HEK293T (cell line): ENCODE data around the gene EXOC6.
A peak's percentile ranks its signal among the peaks of the same experiment; 100 is the strongest.

Experiments
- CTCF ChIA-PET: fragments of 350-600 bp; formaldehyde crosslinking; extraction: SDS; loops from one replicate; lab custom pipeline; 2021; ENCODE audit warnings: antibody characterized with exemption, inconsistent platforms; lab: Yijun Ruan, JAX
- POLR2A ChIA-PET: fragments of 350-600 bp; formaldehyde crosslinking; extraction: SDS; loops from one replicate; lab custom pipeline; 2020; ENCODE audit warnings: antibody characterized with exemption, inconsistent platforms; lab: Yijun Ruan, JAX
- DNase-seq: peaks from one replicate; pipeline ENCODE4 v3.0.0; 2012; ENCODE audit warnings: mixed read lengths; ENCODE audit errors: extremely low spot score
- ARNT ChIP-seq: fragments of 450-650 bp; IDR thresholded peaks from 2 replicates; pipeline ENCODE4 v1.6.1; 2017; ENCODE audit warnings: mild to moderate bottlenecking
- BHLHE40 ChIP-seq: fragments of 450-650 bp; IDR thresholded peaks from 2 replicates; pipeline ENCODE4 v1.6.1; 2016; ENCODE audit warnings: mild to moderate bottlenecking, moderate library complexity, borderline replicate concordance
- CTBP1 ChIP-seq: fragments of 450-650 bp; IDR thresholded peaks from 2 replicates; pipeline ENCODE4 v1.6.1; 2016; ENCODE audit warnings: borderline replicate concordance
- ELF4 ChIP-seq: fragments of 450-650 bp; IDR thresholded peaks from 2 replicates; pipeline ENCODE4 v1.6.1; 2017; ENCODE audit warnings: antibody characterized with exemption
- FOXA1 ChIP-seq: fragments of 450-650 bp; IDR thresholded peaks from 2 replicates; pipeline ENCODE4 v1.6.1; 2016; ENCODE audit warnings: mild to moderate bottlenecking
- FOXK2 ChIP-seq: fragments of 450-650 bp; IDR thresholded peaks from 2 replicates; pipeline ENCODE4 v1.6.1; 2016; ENCODE audit warnings: mild to moderate bottlenecking
- FOXM1 ChIP-seq: fragments of 450-650 bp; IDR thresholded peaks from 2 replicates; pipeline ENCODE4 v1.6.1; 2017; ENCODE audit warnings: mild to moderate bottlenecking, borderline replicate concordance
- HDGF ChIP-seq: fragments of 450-650 bp; IDR thresholded peaks from 2 replicates; pipeline ENCODE4 v1.6.1; 2017; ENCODE audit warnings: antibody characterized with exemption, borderline replicate concordance
- L3MBTL2 ChIP-seq: fragments of 450-650 bp; conservative IDR thresholded peaks from 2 replicates; pipeline ENCODE4 v1.6.1; 2016; ENCODE audit warnings: mild to moderate bottlenecking
- LEF1 ChIP-seq: fragments of 450-650 bp; IDR thresholded peaks from 2 replicates; pipeline ENCODE4 v1.6.1; 2017; ENCODE audit warnings: mild to moderate bottlenecking, borderline replicate concordance
- NFRKB ChIP-seq: fragments of 450-650 bp; IDR thresholded peaks from 2 replicates; pipeline ENCODE4 v1.6.1; 2016; ENCODE audit warnings: mild to moderate bottlenecking, moderate library complexity
- SP1 ChIP-seq: fragments of 450-650 bp; IDR thresholded peaks from 2 replicates; pipeline ENCODE4 v1.6.1; 2017
- SUZ12 ChIP-seq: fragments of 450-650 bp; IDR thresholded peaks from 2 replicates; pipeline ENCODE4 v1.6.1; 2016; ENCODE audit warnings: mild to moderate bottlenecking
- TARDBP ChIP-seq: fragments of 450-650 bp; IDR thresholded peaks from 2 replicates; pipeline ENCODE4 v1.6.1; 2016
- ZNF384 ChIP-seq: fragments of 450-650 bp; IDR thresholded peaks from 2 replicates; pipeline ENCODE4 v1.6.1; 2016
- TF ChIP-seq, protein P1 (sequence below): fragments of 450-650 bp; IDR thresholded peaks from 2 replicates; pipeline ENCODE4 v1.6.1; 2016

The EXOC6 gene

DNA sequence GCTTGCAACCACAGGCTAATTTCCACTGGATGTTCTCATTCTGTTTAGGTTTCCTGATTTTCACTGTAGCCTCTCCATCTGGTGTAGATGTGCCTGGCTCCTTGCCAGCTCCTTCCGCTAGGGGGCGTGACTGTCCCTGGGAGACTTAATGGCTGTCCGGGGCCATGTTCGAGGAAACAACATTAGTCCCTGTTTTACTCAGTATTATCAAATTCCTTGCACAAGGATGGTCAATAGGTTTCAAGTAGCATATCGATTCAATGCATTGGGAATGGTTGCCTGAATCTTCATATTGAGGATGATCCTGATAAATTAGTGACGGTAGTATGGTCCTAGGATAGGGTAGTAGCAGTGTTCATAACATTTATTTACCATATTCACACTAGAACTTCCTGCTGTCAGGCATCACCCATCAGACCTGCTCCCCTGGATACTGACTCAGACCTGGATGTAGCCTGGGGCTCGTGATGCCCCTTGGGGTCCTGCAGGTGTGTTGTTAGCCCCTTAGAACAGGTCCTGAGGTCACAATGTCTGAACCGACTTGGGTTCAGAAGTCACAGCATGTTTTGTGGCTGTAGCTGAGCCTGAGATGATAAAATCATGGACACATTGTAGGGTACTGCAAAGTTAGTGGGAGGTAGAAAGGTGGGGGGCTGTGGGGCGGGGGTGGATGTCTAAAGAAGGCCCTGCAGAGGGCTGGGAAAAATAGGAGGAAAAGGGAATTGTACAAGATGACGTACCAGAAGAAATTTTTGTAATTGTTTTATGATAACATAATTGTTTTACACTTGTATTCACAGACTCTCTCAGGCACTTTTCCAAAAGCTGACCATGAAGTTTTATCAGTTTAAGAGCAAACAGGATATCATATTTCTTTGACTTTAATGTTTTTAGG, 8.9 kb upstream of the EXOC6 start:
- POLR2A ChIA-PET, result interaction anchor here (1.6 kb wide), 1 partner anchor 9 kb away, joined by 15 read pairs; the partner anchor contains the start of gene EXOC6
- TF ChIP-seq FOXK2 (no peak), BHLHE40 (no peak), L3MBTL2 (peak; percentile 26; the same call in 1 of the 2 replicates), ELF4 (no peak), HDGF (0 out of 2 replicates have a peak, but pooled peaks have one; percentile 14), ARNT (no peak)
- TF ChIP-seq, protein P1, sequence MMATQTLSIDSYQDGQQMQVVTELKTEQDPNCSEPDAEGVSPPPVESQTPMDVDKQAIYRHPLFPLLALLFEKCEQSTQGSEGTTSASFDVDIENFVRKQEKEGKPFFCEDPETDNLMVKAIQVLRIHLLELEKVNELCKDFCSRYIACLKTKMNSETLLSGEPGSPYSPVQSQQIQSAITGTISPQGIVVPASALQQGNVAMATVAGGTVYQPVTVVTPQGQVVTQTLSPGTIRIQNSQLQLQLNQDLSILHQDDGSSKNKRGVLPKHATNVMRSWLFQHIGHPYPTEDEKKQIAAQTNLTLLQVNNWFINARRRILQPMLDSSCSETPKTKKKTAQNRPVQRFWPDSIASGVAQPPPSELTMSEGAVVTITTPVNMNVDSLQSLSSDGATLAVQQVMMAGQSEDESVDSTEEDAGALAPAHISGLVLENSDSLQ, result peak; percentile 12; the same call in 1 of the 2 replicates
- CTCF ChIA-PET, result interaction anchor here (0.8 to 1.8 kb wide), 5 partner anchors 9 to 154 kb away, joined by 3 to 9 read pairs (median 5); partner anchors contain the start of gene EXOC6
- DNase-seq, result peak; percentile 86

DNA sequence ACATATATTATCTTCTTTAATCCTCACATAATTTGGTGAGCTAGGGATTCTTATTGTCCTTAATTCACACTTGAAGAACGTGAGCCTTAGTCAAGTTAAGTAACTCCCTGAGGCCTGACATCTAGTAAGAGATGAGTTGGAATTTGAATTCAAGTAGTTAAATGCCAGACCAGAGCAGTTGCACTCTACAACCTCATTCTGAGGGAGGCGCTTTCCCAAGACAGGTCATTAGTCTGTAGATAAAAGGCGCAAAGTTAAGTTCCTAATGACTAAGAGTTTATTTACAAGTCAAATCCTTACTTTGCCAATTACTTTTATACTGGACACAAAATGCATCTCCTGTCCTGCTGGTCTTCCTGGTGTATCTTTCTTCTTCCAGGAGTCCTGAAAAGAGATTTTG, 3.6 kb upstream of the EXOC6 start:
- TF ChIP-seq FOXK2 (no peak), SUZ12 (no peak), FOXM1 (no peak), TARDBP (no peak), HDGF (no peak), NFRKB (no peak), LEF1 (no peak), L3MBTL2 (no peak), SP1 (no peak), ZNF384 (no peak), BHLHE40 (no peak), FOXA1 (no peak), ELF4 (no peak), ARNT (no peak), CTBP1 (no peak)
- TF ChIP-seq, protein P1, result no peak
- no peak for DNase-seq
- POLR2A ChIA-PET, result no interaction called here
- CTCF ChIA-PET, result interaction anchor here (0.7 kb wide), 1 partner anchor 22 kb away, joined by 8 read pairs; no protein-coding TSS in a partner anchor

DNA sequence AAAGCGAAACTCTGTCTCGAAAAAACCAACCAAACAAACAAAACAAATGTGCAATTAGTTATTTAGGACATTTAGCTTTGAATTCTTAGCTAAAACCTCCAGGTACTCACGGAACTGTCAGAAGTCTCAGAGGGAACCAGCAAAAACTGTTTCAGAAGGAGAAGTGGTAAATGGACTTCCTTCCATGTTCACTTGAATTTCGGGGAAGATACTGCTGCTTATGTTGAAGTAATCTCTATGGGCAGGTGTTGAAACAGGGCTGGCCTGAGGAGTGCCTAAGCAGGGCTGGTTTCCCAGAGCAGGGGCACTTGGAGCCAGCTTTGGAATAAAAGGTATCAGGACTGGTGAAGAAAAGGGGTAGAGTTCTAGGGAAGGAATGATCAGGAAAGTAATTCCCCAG, 2.4 kb upstream of the EXOC6 start:
- CTCF ChIA-PET, result no interaction called here
- no peak for DNase-seq
- POLR2A ChIA-PET, result interaction anchor here (0.7 kb wide), 1 partner anchor 133 kb away, joined by 3 read pairs; no protein-coding TSS in a partner anchor
- no peak for TF ChIP-seq ZNF384
- no peak for TF ChIP-seq FOXM1
- TF ChIP-seq ARNT, result no peak
- TF ChIP-seq SUZ12, result no peak
- no peak for TF ChIP-seq FOXA1
- TF ChIP-seq, protein P1, result no peak
- TF ChIP-seq NFRKB, result no peak
- no peak for TF ChIP-seq TARDBP
- TF ChIP-seq ELF4, result no peak
- TF ChIP-seq HDGF, result no peak
- no peak for TF ChIP-seq LEF1
- TF ChIP-seq SP1, result no peak
- TF ChIP-seq CTBP1, result no peak
- TF ChIP-seq BHLHE40, result no peak
- no peak for TF ChIP-seq L3MBTL2
- TF ChIP-seq FOXK2, result no peak

DNA sequence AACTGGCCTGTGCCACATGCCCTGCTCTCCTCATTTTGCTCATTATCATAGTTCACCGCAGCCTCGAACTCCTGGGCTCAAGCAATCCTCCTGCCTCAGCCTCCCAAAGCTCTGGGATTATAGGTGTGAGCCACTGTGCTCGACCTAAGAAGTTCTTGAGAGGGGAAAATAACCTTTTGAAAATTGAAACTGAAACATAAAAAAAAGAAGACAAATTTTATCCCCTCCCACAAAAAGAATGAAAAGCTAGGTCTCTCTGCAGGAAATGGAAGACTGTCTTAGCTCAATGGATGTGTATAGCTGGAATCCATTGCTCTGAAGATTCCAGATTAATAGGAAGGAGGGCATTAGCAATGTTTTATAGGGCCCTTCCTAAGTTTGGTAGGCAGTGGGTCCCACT, 2.0 kb upstream of the EXOC6 start:
- no peak for TF ChIP-seq ZNF384
- no peak for TF ChIP-seq NFRKB
- TF ChIP-seq SUZ12, result no peak
- TF ChIP-seq, protein P1, result no peak
- TF ChIP-seq HDGF, result no peak
- no peak for TF ChIP-seq L3MBTL2
- TF ChIP-seq FOXM1, result no peak
- TF ChIP-seq TARDBP, result no peak
- no peak for TF ChIP-seq ELF4
- TF ChIP-seq FOXA1, result no peak
- no peak for TF ChIP-seq LEF1
- TF ChIP-seq ARNT, result no peak
- no peak for TF ChIP-seq CTBP1
- TF ChIP-seq SP1, result no peak
- TF ChIP-seq BHLHE40, result no peak
- TF ChIP-seq FOXK2, result no peak
- POLR2A ChIA-PET, result no interaction called here
- no peak for DNase-seq
- CTCF ChIA-PET, result interaction anchor here (0.6 to 0.7 kb wide), 2 partner anchors 123 to 255 kb away, joined by 3 read pairs; no protein-coding TSS in a partner anchor

DNA sequence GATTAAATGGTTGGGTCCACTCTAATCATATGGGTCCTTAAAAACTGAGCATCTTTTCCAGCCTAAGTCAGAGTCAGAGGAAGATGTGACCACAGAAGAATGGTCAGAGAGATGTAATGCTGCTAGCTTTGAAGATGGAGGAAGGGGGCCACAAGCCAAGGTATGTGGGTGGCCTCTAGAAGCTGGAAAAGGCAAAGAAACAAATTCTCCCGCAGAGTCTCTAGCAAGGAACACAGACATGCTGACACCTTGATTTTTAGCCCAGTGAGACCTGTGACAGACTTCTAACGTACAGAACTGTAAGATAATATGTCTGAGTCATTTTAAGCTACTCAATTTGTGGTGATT, 1.5 kb upstream of the EXOC6 start:
- TF ChIP-seq ZNF384 (no peak), FOXK2 (no peak), SP1 (no peak), CTBP1 (no peak), LEF1 (no peak)
- DNase-seq, result no peak
- ChIA-PET CTCF (interaction anchor here (0.6 to 0.7 kb wide), 2 partner anchors 124 to 256 kb away, joined by 3 read pairs; no protein-coding TSS in a partner anchor), POLR2A (interaction anchor here (0.8 kb wide), 1 partner anchor 156 kb away, joined by 3 read pairs; no protein-coding TSS in a partner anchor)
